Fibroblast of lung (primary cell): Measurements from ENCODE around the gene DDA1.

Experiments used
- CTCF ChIP-seq, 2 donors: IDR thresholded peaks in 1 of 2; conservative IDR thresholded peaks in 1 of 2; 1 replicate in 1 of 2; 2 replicates in 1 of 2; pipeline ENCODE4 v1.5.1; 2011 to 2012; ENCODE audit warnings: low read length in 2 of 2, control low read depth in 1 of 2, inconsistent platforms in 1 of 2, low read depth in 1 of 2, mild to moderate bottlenecking in 1 of 2
- EZH2 ChIP-seq: IDR thresholded peaks from 2 replicates; pipeline ENCODE4 v1.5.1; 2012; ENCODE audit warnings: low read length, control low read depth, mild to moderate bottlenecking; ENCODE audit errors: missing control alignments

DNA sequence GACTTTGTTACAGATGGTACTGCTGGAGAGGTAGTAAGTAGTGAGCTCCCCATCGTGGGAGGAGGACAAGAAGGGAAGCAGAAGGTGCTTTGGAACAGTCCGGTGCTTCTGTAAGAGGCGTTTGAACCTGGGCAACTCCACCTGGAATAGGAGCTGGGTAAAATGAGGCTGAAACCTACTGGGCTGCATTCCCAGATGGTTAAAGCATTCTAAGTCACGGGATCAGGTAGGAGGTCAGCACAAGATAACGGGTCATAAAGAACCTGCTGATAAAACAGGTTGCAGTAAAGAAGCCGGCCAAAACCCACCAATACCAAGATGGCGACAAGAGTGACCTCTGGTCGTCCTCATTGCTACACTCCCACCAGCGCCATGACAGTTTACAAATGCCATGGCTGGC is 22.6 kb upstream of the DDA1 start:
- TF ChIP-seq EZH2 (no peak), CTCF (conservative IDR thresholded peaks at IDR 0.05 in 1 of 2, IDR thresholded peaks at IDR 0.05 in 1 of 2; ENCODE audit: low read depth in 1 of 2, low read length in 2 of 2) (no peak)
